GM18867 (cell line): ENCODE results near the gene ZNF678.
"Not testable (repeated sequence)": the region's sequence is repeated elsewhere in the genome, so short reads cannot be mapped to it uniquely, and the experiment has no call there.

Experiments
- ATAC-seq: cut with Tn5 transposase; IDR thresholded peaks from one replicate; pipeline ENCODE4 v1.9.1; 2021; ENCODE audit warnings: mild to moderate bottlenecking, moderate library complexity; ENCODE audit not compliant: unreplicated experiment

ZNF678 gene

DNA sequence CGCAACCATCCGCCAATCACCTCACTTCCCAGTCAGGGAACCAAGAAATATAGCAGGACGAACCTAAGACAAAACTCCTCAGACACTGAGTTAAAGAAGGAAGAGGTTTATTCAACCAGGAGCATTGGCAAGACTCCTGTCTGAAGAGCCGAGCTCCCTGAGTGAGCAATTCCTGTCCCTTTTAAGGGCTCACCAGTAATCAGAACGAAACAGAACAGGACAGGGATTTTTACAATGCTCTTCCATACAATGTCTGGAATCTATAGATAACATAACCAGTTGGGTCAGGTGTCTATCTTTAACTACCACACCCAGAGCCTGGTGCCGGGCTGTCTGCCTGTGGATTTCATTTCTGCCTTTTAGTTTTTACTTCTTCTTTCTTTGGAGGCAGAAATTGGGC is 32.9 kb downstream of the ZNF678 start:
- ATAC-seq, result not testable (repeated sequence)

DNA sequence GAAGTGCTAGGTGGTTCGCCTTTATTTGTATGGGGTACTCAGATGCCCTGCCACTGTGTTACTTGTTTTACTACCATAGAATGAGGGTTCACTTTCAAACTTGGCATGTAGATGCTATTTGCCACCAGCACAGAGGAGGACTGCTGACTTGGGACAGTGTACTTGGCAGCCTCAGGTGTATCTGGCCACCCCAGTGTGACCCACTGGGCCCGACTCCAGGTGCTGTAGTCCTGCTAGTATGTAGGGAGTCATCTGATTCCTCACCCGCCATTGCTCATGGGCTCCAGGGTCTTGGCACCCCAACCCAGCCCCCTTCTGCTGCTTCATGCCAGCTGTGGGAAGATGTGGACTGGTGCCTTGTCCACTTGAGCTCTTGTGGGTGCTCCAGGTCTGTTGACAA is 40.0 kb downstream of the ZNF678 start:
- ATAC-seq, result no peak

DNA sequence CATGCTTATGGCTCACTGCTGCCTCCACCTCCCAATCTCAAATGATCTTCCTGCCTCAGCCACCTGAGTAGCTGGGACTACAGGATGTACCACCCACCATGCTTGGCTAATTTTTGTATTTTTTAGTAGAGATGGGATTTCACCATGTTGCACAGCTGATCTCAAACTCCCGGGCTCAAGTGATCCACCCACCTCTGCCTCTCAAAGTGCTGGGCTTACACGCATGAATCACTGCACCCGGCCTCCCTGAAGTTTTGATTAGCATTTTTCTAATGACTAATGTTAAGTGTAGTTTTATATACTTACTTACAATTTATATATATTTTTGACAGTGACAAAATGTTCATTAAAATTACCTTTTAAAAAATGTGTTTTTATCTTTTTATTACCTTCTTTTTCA is 41.1 kb downstream of the ZNF678 start:
- no peak for ATAC-seq

DNA sequence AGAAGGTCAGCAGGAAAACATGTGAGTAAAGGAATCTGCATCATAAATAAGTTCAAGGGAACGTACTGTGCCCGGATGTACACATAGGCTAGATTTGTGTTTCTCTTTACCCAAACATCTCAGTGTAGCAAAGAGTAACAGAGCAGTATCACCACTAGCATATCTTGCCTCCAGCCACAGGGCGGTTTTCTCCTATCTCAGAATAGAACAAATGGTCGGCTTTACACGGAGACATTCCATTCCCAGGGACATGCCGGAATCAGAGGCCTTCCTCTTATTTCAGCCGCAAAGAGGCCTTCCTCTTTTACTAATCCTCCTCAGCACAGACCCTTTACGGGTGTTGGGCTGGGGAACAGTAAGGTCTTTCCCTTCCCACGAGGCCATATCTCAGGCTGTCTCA is 42.9 kb downstream of the ZNF678 start:
- ATAC-seq, result not testable (repeated sequence)

DNA sequence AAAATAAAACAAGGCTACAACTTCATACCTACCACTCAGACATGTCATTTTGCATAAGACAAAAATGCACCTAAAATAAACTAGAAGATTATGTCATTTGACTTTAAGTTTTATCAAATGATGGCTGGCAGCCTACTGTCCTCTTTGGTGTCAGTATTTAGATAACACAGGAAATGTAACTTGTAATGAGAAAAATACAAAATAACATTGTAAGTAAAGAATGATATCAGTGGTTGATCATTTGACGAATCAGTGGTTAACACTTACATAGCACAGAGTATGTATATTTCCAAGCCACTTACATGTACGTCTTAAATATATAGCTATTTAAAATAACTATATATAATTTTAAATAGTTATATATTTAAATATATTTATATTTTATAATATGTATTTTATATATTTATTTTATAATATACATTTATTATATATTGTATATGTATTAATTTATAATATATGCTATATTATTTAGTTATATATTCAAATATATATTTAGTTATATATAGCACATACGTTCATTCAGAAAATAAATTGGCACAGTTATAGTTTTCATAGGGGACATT is 44.1 kb downstream of the ZNF678 start:
- ATAC-seq, result no peak

DNA sequence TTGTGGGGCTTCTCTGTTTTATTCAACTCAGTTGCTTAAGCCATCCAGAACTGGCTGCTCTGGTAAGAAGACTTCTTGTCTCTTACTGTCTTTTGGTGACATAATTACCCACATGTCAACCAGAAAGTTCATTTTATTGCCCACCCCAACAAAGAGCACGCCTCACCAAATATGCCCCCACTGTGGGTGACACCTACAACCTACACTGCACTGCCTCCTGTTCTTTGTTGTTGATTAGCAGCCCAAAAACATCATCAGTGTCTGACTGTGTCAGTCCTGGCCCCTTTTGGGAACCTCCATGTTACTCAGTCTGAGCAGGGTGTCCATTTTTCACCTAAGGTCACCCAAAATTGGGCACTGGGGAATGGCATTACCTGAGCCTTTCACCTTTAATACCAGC is 49.3 kb downstream of the ZNF678 start:
- no peak for ATAC-seq

DNA sequence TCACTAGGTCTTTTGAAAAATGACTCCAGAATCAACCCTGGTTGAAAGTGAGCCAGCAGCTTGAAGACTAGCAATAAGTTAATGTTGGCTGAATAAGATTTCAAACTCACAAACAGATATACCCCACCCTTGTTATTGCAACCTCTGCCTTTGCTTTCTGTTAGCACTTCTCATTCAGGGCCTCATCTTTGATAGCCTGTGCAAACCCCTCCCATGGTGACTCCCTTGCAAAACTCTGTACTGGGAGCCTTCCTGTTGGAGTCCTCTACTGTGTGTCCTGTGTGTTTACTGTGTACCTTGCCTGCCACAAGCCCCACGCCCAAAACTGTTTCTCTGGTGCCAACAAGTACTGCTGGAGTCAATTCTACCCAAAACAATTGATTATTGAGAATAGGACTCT is 50.2 kb downstream of the ZNF678 start:
- ATAC-seq, result no peak

DNA sequence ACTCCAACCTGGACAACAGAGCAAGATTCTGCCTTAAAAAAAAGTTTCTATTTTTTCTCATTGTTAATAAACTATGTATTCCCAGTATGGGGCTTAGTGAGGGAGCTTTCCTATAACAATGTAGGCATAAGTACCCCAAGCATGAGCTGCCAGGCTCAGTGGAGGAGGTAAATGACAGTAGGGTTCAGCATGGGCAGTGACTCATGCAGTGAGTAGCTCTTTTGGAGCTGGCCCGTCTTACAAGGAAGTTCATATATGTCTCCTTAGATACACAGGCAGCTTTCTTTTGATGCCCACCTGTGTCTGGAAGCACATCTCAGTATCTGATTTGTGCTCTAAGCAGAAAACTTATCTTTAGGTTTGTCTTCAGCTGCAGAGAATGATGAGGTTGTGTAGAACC is 57.9 kb downstream of the ZNF678 start:
- no peak for ATAC-seq

DNA sequence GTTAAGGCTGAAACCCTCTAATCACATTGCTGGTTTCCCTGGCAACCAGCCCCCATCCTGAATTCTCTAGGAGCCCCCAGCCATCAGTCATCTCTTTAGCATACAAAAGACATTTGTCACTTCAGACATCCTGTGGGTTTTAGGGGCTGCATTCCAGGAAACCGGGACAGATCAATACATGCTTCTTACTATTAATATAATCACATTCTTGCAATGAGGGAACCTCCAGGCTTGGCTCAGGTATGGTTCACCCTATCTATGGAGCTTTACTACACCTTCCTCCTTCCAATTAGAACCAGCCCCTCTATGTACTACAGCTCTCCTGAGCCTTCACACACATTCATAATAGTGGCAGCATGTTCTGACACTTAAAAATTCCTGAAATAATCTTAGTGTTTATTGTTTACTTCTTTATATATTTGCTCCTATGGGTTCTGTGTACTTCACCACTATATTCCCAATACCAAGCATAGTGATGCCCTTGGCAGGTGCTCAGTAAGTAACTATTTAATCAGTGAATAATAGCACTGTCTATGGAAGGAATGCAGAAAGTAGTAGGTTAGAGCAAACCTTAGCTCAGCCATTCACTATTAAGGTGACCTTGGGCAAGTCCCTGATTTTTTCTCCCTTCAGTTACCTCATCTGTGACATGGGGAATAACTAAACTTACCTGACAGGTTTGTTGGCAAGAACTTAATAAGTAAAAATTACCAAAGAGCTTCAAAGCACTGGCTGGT is 59.6 kb downstream of the ZNF678 start:
- no peak for ATAC-seq

DNA sequence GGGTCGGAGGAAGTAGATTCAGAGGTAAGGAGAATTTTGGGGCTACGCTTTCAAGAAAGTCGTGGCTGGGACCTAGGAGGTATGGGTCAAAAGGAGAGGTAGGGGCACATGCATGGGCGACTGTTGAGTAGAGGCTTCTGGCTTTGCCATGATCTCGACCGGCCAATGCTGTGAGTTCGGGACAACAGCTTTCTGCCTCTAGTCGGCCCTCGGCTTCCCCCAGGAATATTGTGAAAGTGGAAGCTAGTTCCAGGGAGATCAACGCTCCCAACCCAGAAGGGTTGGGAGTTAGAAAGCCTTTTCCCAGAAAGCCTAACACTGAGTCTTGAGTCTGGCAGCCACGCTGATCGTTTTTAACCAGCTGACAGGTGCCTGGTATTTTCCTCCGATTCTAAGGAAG is 69.0 kb downstream of the ZNF678 start:
- no peak for ATAC-seq

DNA sequence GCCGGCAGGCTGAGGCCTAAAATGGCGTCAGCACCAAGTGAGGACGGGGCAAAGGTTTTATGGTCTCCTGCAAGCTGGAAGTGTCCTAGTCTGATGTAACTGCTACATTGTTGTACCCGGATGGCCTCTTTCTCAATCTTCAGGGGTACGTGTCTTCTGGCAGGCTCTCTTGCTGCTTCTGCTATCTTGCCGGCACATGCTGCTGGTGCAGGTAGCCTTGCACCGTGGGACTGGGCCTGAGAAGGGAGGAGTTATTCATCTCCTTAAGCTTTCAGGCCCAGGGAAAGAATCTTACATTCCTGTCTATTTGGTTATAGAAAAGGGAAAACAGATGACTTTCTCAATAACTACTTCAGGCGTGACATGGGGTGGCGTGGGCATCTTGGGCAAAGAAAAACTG is 72.2 kb downstream of the ZNF678 start:
- no peak for ATAC-seq

DNA sequence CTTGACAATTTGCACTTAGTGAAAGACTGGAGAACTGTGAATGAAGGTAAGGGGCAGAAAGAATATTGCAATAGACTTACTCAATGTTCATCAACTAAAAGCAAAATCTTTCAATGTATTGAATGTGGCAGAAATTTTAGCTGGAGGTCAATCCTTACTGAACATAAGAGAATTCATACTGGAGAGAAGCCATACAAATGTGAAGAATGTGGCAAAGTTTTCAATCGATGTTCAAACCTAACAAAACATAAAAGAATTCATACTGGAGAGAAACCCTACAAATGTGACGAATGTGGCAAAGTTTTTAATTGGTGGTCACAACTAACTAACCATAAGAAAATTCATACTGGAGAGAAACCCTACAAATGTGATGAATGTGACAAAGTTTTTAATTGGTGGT is 91.1 kb downstream of the ZNF678 start:
- no peak for ATAC-seq

DNA sequence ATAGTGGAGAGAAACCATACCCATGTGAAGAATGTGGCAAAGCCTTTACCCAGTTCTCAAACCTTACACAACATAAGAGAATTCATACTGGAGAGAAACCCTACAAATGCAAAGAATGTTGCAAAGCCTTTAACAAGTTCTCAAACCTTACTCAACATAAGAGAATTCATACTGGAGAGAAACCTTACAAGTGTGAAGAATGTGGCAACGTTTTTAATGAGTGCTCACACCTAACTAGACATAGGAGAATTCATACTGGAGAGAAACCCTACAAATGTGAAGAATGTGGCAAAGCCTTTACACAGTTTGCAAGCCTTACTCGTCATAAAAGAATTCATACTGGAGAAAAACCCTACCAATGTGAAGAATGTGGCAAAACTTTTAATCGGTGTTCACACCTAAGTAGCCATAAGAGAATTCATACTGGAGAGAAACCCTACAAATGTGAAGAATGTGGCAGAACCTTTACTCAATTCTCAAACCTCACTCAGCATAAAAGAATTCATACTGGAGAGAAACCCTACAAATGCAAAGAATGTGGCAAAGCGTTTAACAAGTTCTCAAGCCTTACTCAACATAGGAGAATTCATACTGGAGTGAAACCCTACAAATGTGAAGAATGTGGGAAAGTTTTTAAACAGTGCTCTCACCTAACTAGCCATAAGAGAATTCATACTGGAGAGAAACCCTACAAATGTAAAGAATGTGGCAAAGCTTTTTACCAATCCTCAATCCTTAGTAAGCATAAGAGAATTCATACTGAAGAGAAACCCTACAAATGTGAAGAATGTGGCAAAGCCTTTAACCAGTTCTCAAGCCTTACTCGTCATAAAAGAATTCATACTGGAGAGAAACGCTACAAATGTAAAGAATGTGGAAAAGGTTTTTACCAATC is 91.7 kb downstream of the ZNF678 start:
- ATAC-seq, result no peak

DNA sequence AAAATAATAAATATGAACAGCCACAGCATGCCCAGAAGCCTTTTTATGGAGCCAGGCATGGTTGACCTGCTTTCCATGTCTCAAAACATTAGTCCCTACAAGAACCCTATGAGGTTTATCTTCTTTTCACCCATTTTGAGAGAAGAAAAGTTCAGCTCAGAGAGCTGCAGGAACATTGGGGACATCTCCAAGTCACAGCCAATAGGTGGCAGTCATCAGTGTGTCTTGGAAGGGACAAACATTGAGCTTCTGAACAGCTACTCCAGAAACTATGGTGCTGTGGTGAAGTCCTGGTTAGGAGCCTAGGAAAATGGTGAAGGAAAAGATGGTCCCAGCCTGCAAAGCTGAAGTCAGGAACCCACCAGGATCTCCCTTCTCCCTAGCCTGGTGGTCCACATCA is 98.1 kb downstream of the ZNF678 start:
- no peak for ATAC-seq

DNA sequence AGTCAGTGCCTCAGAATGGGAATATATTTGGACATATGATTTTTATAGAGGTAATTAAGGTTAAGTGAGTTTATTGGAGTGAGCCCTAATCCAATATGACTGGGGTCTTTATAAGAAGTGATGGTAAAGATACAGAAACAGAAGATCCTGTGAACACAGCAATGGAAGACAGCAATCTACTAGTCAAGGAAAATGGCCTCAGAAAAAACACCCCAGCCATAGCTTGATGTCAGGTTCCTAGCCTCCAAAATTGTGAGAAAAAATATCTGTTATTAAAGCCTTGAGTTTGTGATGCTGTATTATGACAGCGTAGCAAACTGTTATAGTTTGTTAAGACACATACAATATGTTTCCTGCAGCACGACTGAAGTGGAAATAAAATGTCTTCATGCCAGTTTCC is 99.6 kb downstream of the ZNF678 start:
- no peak for ATAC-seq

DNA sequence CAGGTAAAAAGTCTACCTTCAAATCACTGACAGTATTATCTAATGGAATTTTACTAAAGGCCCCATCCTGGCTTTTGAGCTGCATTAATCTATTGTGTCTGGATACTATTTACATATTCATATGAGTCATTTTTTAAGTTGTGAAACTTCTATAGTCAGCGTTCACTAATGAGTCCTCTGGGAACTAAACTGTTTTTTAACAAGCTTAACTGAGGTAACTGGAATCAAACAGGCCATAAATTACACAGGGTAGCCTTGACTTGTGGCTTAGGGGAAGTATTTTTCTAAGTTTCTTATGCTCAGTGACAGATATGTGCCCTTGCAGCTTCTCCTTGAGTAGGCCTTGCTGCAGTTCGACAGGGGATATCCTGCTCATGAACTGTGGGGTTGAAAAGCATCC is 102.9 kb downstream of the ZNF678 start:
- ATAC-seq, result no peak

DNA sequence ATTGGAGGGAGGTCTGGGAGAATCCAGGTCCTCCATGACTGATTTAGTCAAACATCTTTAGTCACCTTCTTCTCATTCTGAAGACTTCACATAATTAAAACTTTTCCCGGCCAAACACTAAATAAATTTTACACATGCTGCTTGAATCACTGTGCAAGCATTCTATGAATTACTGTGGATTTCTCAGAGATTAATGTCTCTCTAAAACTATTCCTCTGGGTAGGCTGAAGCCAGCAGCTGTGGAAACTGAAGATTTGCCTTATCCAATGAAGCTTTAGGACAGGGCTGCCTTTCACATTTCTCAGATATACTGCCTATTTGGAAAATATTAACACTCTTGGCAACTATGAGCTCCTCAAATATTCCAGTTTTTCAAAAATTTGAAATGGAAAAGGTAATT is 110.1 kb downstream of the ZNF678 start:
- no peak for ATAC-seq

DNA sequence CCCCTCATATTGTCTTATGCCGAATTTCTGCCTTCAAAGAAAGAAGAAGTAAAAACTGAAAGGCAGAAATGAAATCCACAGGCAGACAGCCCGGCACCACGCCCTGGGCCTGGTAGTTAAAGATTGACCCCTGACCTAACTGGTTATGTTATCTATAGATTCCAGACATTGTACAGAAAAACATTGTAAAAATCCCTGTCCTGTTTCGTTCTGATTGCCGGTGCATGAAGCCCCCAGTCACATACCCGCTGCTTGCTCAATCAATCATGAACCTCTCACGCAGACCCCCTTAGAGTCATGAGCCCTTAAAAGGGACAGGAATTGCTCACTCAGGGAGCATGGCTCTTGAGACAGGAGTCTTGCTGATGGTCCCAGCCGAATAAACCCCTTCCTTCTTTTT is 122.5 kb downstream of the ZNF678 start:
- no peak for ATAC-seq

DNA sequence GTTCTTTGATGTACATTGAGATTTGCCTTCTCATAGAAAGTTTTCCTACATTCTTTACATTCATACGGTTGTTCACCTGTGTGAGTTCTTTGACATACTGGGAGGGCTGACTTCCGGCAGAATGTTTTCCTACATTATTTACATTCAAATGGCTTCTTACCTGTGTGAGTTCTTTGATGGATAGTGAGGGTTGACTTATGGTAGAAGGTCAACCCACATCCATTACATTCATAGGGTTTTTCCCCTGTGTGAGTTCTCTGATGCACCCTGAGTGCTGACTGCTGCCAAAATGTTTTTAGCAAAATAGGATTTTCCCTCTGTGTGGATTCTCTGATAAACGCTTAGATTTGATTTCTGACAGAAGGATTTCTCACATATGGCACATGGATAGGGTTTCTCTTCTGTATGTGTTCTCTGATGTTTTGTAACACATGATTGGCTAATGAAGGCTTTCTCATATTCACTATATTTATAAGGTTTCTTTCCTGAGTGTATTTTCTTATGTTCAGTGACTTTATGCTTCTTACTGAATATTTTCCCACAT is 134.0 kb downstream of the ZNF678 start:
- ATAC-seq, result no peak

DNA sequence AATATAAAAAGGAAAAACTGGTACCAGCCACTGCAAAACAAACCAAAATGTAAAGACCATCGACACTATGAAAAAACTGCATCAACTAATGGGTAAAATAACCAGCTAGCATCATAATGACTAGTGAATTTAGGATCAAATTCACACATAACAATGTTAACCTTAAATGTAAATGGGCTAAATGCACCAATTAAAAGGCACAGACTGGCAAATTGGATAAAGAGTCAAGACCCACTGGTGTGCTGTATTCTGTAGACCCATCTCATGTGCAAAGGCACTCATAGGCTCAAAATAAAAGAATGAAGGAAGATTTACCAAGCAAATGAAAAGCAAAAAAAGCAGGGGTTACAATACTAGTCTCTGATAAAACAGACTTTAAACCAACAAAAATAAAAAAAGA is 138.3 kb downstream of the ZNF678 start:
- ATAC-seq, result not testable (repeated sequence)

DNA sequence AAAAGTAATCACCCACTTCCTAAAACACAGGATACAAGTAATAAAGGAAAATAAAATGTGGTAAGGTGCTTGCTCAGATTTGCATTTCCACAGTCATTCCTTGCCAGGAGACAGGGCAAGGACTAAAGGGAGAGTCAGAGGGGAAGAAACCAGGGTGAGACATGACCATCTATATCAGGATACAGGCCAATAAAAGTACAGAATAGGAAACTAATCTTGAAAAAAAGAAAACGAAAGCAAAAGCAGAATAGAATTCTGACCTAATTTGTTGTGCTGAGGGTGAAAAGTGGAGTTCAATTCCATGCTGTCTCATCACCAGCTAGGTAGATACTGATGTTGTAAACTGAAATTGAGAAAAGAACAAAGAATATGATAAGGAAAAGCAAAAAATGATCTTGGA is 144.5 kb downstream of the ZNF678 start:
- ATAC-seq, result no peak

DNA sequence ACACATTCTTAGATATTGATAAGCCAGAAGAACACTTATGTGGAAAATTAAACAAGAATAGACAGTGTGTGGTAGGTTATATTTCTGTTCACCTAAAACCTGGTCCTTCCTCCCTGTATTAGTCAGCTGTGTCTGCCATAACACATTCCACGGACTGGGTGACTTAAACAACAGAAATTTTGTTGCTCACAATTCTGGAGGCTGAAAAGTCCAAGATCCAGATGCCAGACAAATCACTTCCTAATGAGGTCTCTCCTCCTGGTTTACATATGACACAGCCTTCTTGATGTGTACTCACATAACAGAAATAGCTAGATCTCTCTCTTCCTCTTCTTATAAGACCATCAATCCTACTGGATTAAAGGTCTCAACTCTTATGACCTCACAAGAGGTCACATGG is 146.1 kb downstream of the ZNF678 start:
- no peak for ATAC-seq
